ENCODE data around the gene BYSL. TPM values are rescaled to one million over a fixed set of nuclear protein-coding genes. Genes with fewer than 3 reads are reported as not detected.
A peak's percentile ranks its signal among the peaks of the same experiment; 100 is the strongest.

Gene BYSL
- polyA plus RNA-seq, 1 of the 3 experiments (the other 2 are of a cell fraction), result 56.0 TPM

- WGBS (ENCODE audit: low lambda C conversion rate), result 100% methylated on average over 1 of the region's 1 CpG
- H3K27me3 ChIP-seq (ENCODE audit: insufficient read depth), result no peaks in the 10 kb centered on the region
- CTCF ChIA-PET, result interaction anchor here (1.0 kb wide), 1 partner anchor 19 kb away, joined by 3 read pairs; the partner anchor contains the start of genes BYSL and MED20
Observed at GRCh38 chr6:41901882-41902519, 19.3 kb upstream of the BYSL start.

GRCh38 chr6:41909727-41910126 is 11.6 kb upstream of the BYSL start:
- ChIA-PET CTCF (interaction anchor here (1.3 kb wide), 1 partner anchor 12 kb away, joined by 9 read pairs; the partner anchor contains the start of genes BYSL and MED20), POLR2A (no interaction called here)
- Histone ChIP-seq H3K9ac (no peak overlapping the region), H4K20me1 (ENCODE audit: insufficient read depth) (no peaks in the 10 kb centered on the region), H3K27me3 (ENCODE audit: insufficient read depth) (no peaks in the 10 kb centered on the region), H3K4me3 (ENCODE audit: low read depth in 2 of 2, low read length in 1 of 2) (no peak overlapping the region), H3K9me3 (no peaks in the 10 kb centered on the region), H3K4me1 (ENCODE audit: control insufficient read depth in 1 of 2, insufficient read depth in 2 of 2, low read depth in 1 of 2, low read length in 1 of 2) (no peaks in the 10 kb centered on the region), H3K79me2 (ENCODE audit: insufficient read depth) (peaks cover 41% of the 10 kb centered on the region), H3K4me2 (no peak overlapping the region), H3F3A (replicated peaks; ENCODE audit: insufficient read depth) (no peaks in the 10 kb centered on the region), H3K9me2 (no peaks in the 10 kb centered on the region), H3K36me3 (replicated peaks in 1 of 2; ENCODE audit: control insufficient read depth in 1 of 2, insufficient read depth in 2 of 2, low read length in 1 of 2) (peaks cover 34 to 54% of the 10 kb centered on the region in 2 experiments), H3K27ac (ENCODE audit: low read depth in 2 of 2, low read length in 1 of 2) (no peak overlapping the region), H2AFZ (ENCODE audit: low read depth) (no peak overlapping the region)
- 100% methylated on average over 1 of the region's 1 CpG for WGBS (ENCODE audit: low lambda C conversion rate)
- DNase-seq, result no peak
- TF ChIP-seq RAD21 (IDR thresholded peaks at IDR 0.05; ENCODE audit: low read length) (no peak), GABPA (IDR thresholded peaks at IDR 0.05; ENCODE audit: low read depth) (no peak), POLR2AphosphoS5 (IDR thresholded peaks at IDR 0.05; ENCODE audit: low read depth, low read length) (no peak), RFX5 (IDR thresholded peaks at IDR 0.05; ENCODE audit: low read length) (no peak), MAX (IDR thresholded peaks at IDR 0.05; ENCODE audit: low read depth) (no peak), RXRA (IDR thresholded peaks at IDR 0.05; ENCODE audit: borderline replicate concordance, low read depth) (no peak), MEF2A (IDR thresholded peaks at IDR 0.05; ENCODE audit: borderline replicate concordance, low read depth) (no peak), IRF3 (IDR thresholded peaks at IDR 0.05; ENCODE audit: low read depth, low read length) (no peak), ELF1 (IDR thresholded peaks at IDR 0.05) (no peak), EZH2phosphoT487 (IDR thresholded peaks at IDR 0.05; ENCODE audit: borderline replicate concordance, low read depth) (no peak), PBX3 (IDR thresholded peaks at IDR 0.05) (no peak), TCF12 (IDR thresholded peaks at IDR 0.05) (no peak), FOSL2 (IDR thresholded peaks at IDR 0.05; ENCODE audit: borderline replicate concordance, low read depth) (no peak), MXI1 (IDR thresholded peaks at IDR 0.05; ENCODE audit: low read depth, low read length) (no peak), RCOR1 (IDR thresholded peaks at IDR 0.05; ENCODE audit: low read length) (no peak), ZBTB33 (IDR thresholded peaks at IDR 0.05; ENCODE audit: borderline replicate concordance, low read depth) (no peak), YY1 (IDR thresholded peaks at IDR 0.05; ENCODE audit: low read depth) (no peak)

More at GRCh38 chr6:41901882-41902519, 19.3 kb upstream of the BYSL start:
- H3K4me3 ChIP-seq (ENCODE audit: low read depth in 2 of 2, low read length in 1 of 2), result no peak overlapping the region
- no peak overlapping the region for H3K27ac ChIP-seq (ENCODE audit: low read depth in 2 of 2, low read length in 1 of 2)
- no peaks in the 10 kb centered on the region for H3K9me3 ChIP-seq
- H3K9ac ChIP-seq, result no peak overlapping the region
- no peaks in the 10 kb centered on the region for H3K4me1 ChIP-seq (ENCODE audit: control insufficient read depth in 1 of 2, insufficient read depth in 2 of 2, low read depth in 1 of 2, low read length in 1 of 2)
- H4K20me1 ChIP-seq (ENCODE audit: insufficient read depth), result no peaks in the 10 kb centered on the region
- POLR2A ChIA-PET, result no interaction called here
- H3F3A ChIP-seq (replicated peaks; ENCODE audit: insufficient read depth), result no peaks in the 10 kb centered on the region
- no peaks in the 10 kb centered on the region for H3K9me2 ChIP-seq
- TF ChIP-seq YY1 (IDR thresholded peaks at IDR 0.05; ENCODE audit: low read depth), result no peak
- no peak for TF ChIP-seq JUND (IDR thresholded peaks at IDR 0.05)
- peak; percentile 41 for TF ChIP-seq CTCF (IDR thresholded peaks at IDR 0.05)
- TF ChIP-seq RAD21 (IDR thresholded peaks at IDR 0.05; ENCODE audit: low read length), result peak; percentile 23; the same call in 1 of the 2 replicates
- H3K4me2 ChIP-seq, result no peak overlapping the region
- peaks cover 24 to 32% of the 10 kb centered on the region in 2 experiments for H3K36me3 ChIP-seq (replicated peaks in 1 of 2; ENCODE audit: control insufficient read depth in 1 of 2, insufficient read depth in 2 of 2, low read length in 1 of 2)
- no peak for DNase-seq
- H3K79me2 ChIP-seq (ENCODE audit: insufficient read depth), result peaks cover 3% of the 10 kb centered on the region; the same call in 1 of the 2 replicates
- H2AFZ ChIP-seq (ENCODE audit: low read depth), result no peak overlapping the region

Measured in SK-N-SH (cell line).